Fibroblast of skin of right quadriceps (primary cell): Measurements from ENCODE around the gene KCND3.
A peak's percentile ranks its signal among the peaks of the same experiment; 100 is the strongest.
"Not testable (repeated sequence)": the region's sequence is repeated elsewhere in the genome, so short reads cannot be mapped to it uniquely, and the experiment has no call there.

Source experiments
- DNase-seq: peaks from one replicate; pipeline ENCODE4 v3.0.0-alpha.2; 2013

The KCND3 gene

GRCh38 chr1:111802110-111802509, 187.4 kb downstream of the KCND3 start:
- DNase-seq, result no peak

GRCh38 chr1:111801071-111801850, 188.2 kb downstream of the KCND3 start:
- DNase-seq, result no peak

DNA sequence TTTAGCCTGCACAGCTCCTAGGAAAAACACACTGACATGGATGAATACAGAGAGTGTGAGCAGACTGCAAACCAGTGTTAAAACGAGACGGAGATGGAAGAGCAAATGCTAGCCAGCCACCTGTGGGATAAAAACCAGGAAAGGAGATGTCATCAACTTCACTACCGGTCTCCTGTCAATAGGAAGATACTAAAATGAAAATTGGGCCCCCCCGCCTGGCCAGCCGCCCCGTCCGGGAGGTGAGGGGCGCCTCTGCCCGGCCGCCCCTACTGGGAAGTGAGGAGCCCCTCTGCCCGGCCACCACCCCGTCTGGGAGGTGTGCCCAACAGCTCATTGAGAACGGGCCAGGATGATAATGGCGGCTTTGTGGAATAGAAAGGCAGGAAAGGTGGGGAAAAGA, 189.7 kb downstream of the KCND3 start:
- not testable (repeated sequence) for DNase-seq

GRCh38 chr1:111798580-111798979, 190.9 kb downstream of the KCND3 start:
- no peak for DNase-seq

- DNase-seq, result no peak
Measured at GRCh38 chr1:111795401-111795800, 194.1 kb downstream of the KCND3 start.

DNA sequence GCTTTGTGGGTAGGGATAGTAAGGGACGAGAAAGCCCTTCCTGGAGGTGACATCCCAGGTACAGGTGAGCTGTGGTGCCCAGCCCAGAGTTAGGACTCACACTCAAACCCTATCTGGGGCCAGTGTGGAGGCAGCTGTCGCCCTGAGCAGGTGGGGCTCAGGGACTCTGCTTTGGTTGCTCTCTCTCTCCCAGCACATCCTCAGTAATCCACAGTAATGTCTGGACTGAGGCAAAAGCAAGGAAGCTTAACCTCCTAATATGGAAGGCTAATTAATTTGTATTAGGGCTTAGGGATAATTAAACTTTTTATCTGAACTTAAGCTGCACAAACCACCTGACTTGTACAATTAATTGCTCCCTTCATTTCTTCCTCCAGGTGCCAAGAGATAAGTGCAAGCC, 195.5 kb downstream of the KCND3 start:
- no peak for DNase-seq

- DNase-seq, result no peak
Measured at GRCh38 chr1:111792249-111792648, 197.2 kb downstream of the KCND3 start.

DNA sequence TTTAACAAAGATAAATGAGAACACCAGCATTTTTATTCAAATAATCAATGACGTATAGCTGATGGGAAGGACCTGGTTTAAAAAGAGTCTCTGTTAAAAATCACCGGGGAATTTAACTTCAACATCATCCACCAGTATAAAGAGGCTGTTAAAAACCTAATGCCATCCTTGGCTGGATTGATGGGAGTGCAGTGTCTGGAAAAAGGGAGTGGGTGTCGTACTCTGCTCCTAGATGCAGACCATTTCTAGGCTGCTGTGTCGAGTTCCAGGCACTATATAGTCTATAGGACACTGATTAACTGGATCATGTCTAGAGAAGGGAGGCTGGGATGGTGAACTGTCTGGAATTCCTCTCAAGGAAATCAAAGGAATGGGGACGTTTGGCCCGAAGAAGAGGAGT, 197.7 kb downstream of the KCND3 start:
- no peak for DNase-seq

DNA sequence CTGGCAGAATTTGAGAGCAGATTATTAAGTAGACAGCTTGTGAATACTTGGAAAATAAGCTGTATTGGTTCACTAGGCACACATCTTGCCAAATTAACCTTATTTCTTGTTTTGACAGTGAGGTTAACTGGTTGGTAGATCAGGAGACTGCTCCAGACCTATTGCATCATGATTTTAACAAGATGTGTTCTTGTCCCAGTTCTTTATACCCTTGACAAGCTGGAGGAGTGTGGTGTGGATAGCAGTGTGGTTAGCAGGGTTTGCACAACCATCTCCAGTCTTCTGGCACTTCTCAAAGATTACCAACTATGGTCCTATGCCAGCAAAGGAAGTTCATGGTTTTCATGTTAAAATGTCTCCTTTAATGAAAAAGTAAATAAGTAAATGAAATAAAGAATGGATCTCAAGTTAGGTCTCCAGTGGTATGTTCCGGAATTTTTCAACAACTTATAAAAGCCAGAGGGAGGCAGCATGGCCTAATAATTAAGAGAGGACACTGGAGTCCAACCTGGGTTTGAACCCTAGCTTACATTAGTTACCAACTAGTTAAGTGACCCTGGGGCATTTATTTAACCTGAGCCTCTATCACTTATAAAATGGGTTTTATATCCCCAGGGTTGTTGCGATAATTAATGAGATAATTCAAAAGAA, 199.7 kb downstream of the KCND3 start:
- DNase-seq, result peak; percentile 65

GRCh38 chr1:111789142-111789541, 200.3 kb downstream of the KCND3 start:
- peak; percentile 30 for DNase-seq

- no peak for DNase-seq
Measured at GRCh38 chr1:111786669-111787207, 202.7 kb downstream of the KCND3 start.

GRCh38 chr1:111784273-111784901, 205.1 kb downstream of the KCND3 start:
- DNase-seq, result no peak

GRCh38 chr1:111779546-111779945, 209.9 kb downstream of the KCND3 start:
- DNase-seq, result no peak

DNA sequence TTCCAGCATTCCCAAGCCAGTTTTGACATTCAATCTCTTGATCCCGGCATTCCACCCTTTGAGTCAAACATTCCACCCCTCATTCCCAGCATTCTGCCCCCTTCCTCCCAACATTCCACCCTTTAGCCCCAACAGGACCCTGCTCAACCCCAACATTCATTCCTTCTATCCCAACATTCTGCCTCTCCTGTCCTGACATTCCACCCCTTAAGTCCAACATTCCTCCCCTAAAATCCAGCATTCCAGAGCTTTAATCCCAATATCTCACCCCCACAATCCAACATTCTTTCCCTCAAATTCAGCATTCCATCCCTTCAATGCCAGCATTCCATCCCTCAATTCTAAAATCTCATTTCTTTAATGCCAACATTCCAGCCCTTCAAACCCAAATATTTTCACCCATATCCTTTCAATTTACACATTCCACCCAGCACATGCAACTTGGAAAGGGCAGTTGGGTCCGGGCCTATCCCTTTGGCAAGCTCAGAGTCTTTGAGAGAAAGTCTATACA, 210.9 kb downstream of the KCND3 start:
- peak; percentile 89 for DNase-seq

GRCh38 chr1:111778066-111778465, 211.4 kb downstream of the KCND3 start:
- no peak for DNase-seq

- no peak for DNase-seq
Measured at GRCh38 chr1:111777301-111777700, 212.2 kb downstream of the KCND3 start.

- DNase-seq, result no peak
Measured at GRCh38 chr1:111776861-111777260, 212.6 kb downstream of the KCND3 start.

DNA sequence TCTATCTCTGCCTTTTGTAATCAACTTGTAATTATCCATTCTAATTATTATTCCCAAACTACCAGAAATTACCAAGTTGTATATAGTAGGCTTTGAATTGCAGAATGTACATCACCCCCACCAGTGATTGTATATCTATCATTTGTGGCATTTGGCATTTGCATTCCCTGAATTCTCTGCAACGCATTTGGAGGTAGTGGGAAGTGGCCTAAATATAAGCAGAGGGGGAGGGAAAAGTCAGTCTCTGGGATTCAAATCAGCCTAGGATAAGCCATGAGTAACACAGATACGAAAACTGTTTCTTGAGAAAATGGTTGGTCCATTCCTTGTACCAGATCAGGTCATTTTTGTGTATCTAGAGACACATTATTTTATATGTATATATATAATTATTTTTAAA, 213.1 kb downstream of the KCND3 start:
- DNase-seq, result peak; percentile 83

DNA sequence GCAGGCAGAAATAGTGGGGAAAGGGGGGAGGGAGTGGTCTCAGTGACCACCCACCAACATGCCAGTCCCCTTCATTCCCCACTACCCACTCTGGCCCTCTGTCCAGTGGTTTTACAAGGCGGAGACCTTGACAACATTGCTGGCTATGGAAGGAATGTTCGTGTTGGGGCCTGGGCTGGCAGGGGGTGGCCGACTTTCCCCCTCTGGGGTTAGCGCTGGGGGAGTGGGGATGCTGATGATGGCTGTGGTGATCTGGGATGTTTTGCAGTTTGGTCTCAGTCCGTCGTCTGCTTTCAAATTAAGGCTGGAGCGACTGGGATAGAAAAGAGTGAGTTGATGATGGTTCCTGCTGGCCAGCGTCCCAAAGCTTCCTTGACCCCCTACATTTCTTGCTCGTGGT, 213.5 kb downstream of the KCND3 start:
- DNase-seq, result peak; percentile 32

- DNase-seq, result no peak
Measured at GRCh38 chr1:111770916-111771315, 218.6 kb downstream of the KCND3 start.

- peak; percentile 71 for DNase-seq
Measured at GRCh38 chr1:111769517-111770146, 219.8 kb downstream of the KCND3 start.

DNA sequence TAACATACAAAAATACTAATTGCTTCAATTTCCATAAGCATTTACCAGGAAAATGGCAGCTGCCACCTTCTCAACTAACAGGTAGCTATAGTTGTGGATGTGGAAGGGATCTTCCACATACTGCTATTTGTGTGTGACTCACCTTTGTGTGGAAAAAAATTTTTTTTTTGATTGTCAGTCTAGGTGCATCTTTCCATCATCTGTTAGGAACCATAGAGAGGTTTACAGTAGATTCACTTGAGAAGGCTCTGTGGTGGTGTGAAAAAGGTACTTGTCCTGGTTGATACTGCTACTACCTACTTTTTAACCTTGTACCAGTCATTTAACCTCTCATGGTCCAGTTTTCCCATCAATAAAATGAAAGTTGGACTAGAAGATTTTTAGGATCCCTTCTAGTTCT, 220.8 kb downstream of the KCND3 start:
- DNase-seq, result no peak

- no peak for DNase-seq
Measured at GRCh38 chr1:111768023-111768422, 221.4 kb downstream of the KCND3 start.
